Measurements from ENCODE around the gene THADA. TPM values are rescaled to one million over a fixed set of nuclear protein-coding genes. Genes with fewer than 3 reads are reported as not detected.

The THADA gene
- total and polyA plus RNA-seq, 2 experiments from 2014 or later = 10.8 to 18.8 TPM

GRCh38 chr2:43566461-43566729 lies 29.4 kb downstream of the THADA start:
- Histone ChIP-seq H3K27ac (no peak overlapping the region), H3K36me3 (replicated peaks; ENCODE audit: insufficient read depth, low read depth) (peaks cover 3% of the 10 kb centered on the region), H3K4me2 (no peak overlapping the region), H3K4me3 (no peak overlapping the region), H3K4me1 (ENCODE audit: insufficient read depth) (no peaks in the 10 kb centered on the region), H3K27me3 (no peaks in the 10 kb centered on the region), H3K9me3 (ENCODE audit: low read depth) (no peaks in the 10 kb centered on the region), H2AFZ (no peak overlapping the region), H3K9me2 (replicated peaks; ENCODE audit: insufficient read depth) (no peaks in the 10 kb centered on the region), H3K79me2 (no peaks in the 10 kb centered on the region), H4K20me1 (ENCODE audit: insufficient read depth, poor library complexity, severe bottlenecking) (no peaks in the 10 kb centered on the region)
- DNase-seq (ENCODE audit: low spot score) = no peak
- TF ChIP-seq EZH2phosphoT487 (IDR thresholded peaks at IDR 0.05; ENCODE audit: low read depth, severe bottlenecking, unreplicated experiment) (no peak), CTCF (IDR thresholded peaks at IDR 0.05; ENCODE audit: poor library complexity) (no peak), EZH2 (IDR thresholded peaks at IDR 0.05; ENCODE audit: borderline replicate concordance) (no peak)

GRCh38 chr2:43563679-43564078 lies 32.2 kb downstream of the THADA start:
- no peak overlapping the region for H3K4me3 ChIP-seq
- no peaks in the 10 kb centered on the region for H3K4me1 ChIP-seq (ENCODE audit: insufficient read depth)
- WGBS (ENCODE audit: low lambda C conversion rate, missing lambda C conversion rate) = 96% methylated on average over 2 of the region's 2 CpGs
- TF ChIP-seq EZH2 (IDR thresholded peaks at IDR 0.05; ENCODE audit: borderline replicate concordance) = no peak
- no peak for TF ChIP-seq EZH2phosphoT487 (IDR thresholded peaks at IDR 0.05; ENCODE audit: low read depth, severe bottlenecking, unreplicated experiment)
- no peak for TF ChIP-seq CTCF (IDR thresholded peaks at IDR 0.05; ENCODE audit: poor library complexity)
- no peaks in the 10 kb centered on the region for H3K9me2 ChIP-seq (replicated peaks; ENCODE audit: insufficient read depth)
- no peaks in the 10 kb centered on the region for H3K79me2 ChIP-seq
- no peak overlapping the region for H2AFZ ChIP-seq
- no peaks in the 10 kb centered on the region for H3K27me3 ChIP-seq
- H3K27ac ChIP-seq = no peak overlapping the region
- no peaks in the 10 kb centered on the region for H3K9me3 ChIP-seq (ENCODE audit: low read depth)
- H3K36me3 ChIP-seq (replicated peaks; ENCODE audit: insufficient read depth, low read depth) = no peaks in the 10 kb centered on the region
- no peak overlapping the region for H3K4me2 ChIP-seq
- DNase-seq (ENCODE audit: low spot score) = no peak
- no peaks in the 10 kb centered on the region for H4K20me1 ChIP-seq (ENCODE audit: insufficient read depth, poor library complexity, severe bottlenecking)

DNA sequence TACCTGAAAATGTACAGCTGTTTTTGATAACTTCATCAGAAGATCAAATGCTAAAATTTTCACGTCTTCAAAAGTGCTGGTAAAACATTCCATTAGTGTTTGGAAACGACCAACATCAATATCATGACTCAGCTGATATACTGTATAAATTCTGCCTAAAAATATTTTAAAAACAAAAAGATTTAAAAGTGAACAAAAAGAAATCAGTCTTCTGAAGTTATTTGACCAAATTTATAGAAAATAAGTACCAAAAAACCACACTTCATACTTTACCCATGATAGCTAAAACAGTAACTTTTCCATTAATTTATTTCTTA lies 35.6 kb downstream of the THADA start:
- Histone ChIP-seq H3K36me3 (replicated peaks; ENCODE audit: insufficient read depth, low read depth) (no peaks in the 10 kb centered on the region), H3K4me3 (no peak overlapping the region), H3K9me3 (ENCODE audit: low read depth) (no peaks in the 10 kb centered on the region), H2AFZ (no peak overlapping the region), H3K4me1 (ENCODE audit: insufficient read depth) (no peaks in the 10 kb centered on the region), H3K9me2 (replicated peaks; ENCODE audit: insufficient read depth) (no peaks in the 10 kb centered on the region), H3K79me2 (no peaks in the 10 kb centered on the region), H3K27me3 (no peaks in the 10 kb centered on the region), H4K20me1 (ENCODE audit: insufficient read depth, poor library complexity, severe bottlenecking) (no peaks in the 10 kb centered on the region), H3K27ac (no peak overlapping the region), H3K4me2 (no peak overlapping the region)
- 65% methylated on average over 2 of the region's 2 CpGs for WGBS (ENCODE audit: low lambda C conversion rate, missing lambda C conversion rate)
- TF ChIP-seq CTCF (IDR thresholded peaks at IDR 0.05; ENCODE audit: poor library complexity) (no peak), EZH2 (IDR thresholded peaks at IDR 0.05; ENCODE audit: borderline replicate concordance) (no peak), EZH2phosphoT487 (IDR thresholded peaks at IDR 0.05; ENCODE audit: low read depth, severe bottlenecking, unreplicated experiment) (no peak)
- DNase-seq (ENCODE audit: low spot score) = no peak

Measured in hepatocyte (in vitro differentiated cells).